HG02840 (cell line): Measurements from ENCODE around the gene BLM.
A peak's percentile ranks its signal among the peaks of the same experiment; 100 is the strongest.
"Not testable (repeated sequence)": the region's sequence is repeated elsewhere in the genome, so short reads cannot be mapped to it uniquely, and the experiment has no call there.

Source experiments
- ATAC-seq: cut with Tn5 transposase; IDR thresholded peaks from one replicate; pipeline ENCODE4 v1.9.1; 2021; ENCODE audit warnings: mild to moderate bottlenecking, moderate library complexity, moderate number of reproducible peaks; ENCODE audit not compliant: unreplicated experiment, low FRiP score

The BLM gene

DNA sequence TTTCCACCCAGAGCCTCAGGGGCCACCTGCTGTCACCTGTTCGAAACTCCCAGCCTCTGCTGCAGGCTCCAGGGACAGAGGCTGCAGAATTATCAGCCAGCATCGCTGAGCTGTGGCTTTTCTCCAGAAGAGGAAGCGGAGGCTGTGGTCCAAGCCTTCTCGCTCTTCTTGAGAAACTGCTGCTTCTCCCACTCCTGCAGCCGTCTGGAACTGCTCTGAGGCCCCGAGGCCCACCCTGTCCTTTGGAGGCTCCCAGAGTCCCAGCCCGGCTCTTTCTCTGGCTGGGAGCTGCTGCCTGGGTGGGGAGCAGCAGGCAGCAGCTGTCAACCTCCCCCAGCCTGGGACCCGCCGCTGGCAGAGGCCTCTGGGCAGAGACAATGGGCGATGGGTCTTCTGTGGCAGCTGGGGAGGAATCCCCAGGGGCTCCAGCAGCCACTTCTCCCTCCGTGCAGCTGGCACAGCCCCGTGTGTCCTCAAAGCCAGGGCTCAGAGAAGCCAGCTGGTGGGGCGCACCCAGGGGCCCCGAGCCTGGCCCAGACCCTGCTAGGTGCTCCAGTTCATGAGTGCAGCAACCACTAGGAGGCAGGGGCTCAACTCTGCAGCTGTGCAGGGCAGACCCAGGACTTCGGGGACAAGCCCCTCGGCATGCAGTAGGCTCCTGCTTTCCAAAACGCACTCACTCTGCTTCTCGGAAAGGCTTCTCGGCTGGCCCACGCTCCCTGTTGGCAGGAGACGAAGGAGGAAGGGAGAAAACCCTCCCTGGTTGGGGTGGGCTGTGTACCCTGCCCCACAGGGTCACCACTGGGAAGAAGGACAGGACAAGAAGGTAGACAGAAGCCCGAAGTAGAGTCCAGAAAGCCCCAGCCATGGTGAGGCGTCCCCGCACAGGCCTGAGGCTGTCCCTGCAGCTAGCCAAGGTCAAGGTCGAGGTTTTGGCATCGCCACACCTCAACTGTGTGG is 101.4 kb downstream of the BLM start:
- no peak for ATAC-seq

DNA sequence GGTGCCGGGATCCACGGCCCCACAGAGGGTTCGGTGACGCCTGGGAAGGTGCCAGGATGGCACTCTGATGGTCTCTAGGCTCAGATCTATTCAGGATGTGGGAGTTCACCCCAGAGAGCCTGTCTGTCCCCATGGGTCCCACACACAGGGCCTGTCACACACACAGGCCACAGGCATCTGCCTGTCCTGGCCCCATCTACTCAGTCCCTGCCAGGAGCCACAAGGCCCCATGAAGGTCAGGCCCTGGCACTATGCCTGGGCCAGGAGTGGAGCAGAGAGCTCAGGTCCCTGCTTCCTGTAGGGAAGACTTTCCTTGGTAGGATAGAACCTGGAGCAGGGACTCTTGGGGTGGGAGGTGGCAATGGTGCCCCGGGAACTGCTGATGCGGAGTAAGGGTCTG is 102.2 kb downstream of the BLM start:
- ATAC-seq, result no peak

DNA sequence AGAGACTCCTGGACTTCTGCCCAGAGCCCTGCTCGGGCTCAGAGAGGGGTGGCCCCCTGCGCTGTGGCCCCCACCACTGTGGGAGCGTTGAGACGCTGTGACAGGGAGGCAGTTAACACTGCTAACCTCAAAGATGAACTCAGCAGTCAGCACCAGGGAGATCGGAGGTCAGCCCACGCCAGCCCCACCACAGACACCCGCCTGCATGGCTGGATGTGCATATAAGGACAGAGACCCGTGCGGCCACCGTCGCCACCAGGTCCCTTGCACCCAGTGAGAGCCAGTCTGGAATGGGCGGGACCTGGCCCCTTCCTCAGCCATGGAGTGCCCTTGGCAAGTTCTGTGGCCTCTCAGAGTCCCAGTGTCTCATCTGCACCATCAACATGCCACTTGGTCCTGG is 102.7 kb downstream of the BLM start:
- ATAC-seq, result no peak

DNA sequence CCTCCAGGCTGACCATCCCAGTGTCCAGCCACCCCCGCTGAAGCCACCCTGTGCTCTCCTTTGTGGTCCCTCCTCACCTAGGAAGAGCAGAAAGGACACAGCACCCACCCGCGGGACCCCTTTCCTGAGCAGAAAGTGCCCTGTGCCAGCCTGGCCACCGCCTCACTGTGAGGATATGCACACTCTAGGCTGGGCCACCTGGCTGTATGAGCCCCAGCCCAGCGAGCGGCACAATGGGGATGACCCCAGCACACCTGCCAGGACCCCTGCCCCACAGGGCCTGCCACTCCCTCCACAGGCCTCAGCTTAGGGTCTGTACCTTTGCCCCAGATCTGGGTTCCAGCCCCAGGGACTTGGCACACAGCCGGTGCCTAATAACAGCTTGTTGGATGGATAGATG is 103.3 kb downstream of the BLM start:
- ATAC-seq, result no peak

DNA sequence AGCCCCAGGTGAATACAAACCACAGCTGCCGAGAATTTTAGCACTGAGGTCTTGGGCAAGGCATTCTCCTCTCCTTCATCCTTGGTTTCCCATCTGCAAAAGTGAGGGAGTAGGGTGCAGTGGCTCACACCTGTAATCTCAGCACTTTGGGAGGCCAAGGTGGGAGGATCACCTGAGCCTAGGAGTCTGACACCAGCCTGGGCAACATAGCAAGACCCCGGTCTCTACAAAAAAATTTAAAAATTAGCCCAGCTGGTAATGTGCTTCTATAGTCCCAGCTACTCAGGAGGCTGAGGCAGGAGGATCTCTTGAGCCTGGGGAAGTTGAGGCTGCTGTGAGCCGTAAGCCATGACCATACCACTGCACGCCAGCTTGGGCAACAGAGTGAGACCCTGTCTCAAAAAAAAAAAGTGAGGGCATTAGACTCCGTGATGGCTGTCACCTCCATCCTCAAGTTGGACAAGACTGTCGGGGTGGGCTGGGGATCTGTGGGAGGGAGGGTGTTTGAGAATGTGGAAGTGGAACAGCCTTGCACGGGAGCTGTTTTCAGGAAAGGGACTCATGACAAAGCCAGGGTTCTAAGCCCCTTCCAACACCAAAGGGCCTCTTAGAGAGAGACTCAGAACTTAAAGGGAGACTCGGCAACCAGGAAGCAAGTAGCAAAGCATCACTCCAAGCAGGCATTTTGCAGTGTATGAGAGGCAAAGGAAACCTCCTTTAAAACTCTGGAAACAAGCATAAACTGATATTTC is 105.2 kb downstream of the BLM start:
- ATAC-seq, result no peak

DNA sequence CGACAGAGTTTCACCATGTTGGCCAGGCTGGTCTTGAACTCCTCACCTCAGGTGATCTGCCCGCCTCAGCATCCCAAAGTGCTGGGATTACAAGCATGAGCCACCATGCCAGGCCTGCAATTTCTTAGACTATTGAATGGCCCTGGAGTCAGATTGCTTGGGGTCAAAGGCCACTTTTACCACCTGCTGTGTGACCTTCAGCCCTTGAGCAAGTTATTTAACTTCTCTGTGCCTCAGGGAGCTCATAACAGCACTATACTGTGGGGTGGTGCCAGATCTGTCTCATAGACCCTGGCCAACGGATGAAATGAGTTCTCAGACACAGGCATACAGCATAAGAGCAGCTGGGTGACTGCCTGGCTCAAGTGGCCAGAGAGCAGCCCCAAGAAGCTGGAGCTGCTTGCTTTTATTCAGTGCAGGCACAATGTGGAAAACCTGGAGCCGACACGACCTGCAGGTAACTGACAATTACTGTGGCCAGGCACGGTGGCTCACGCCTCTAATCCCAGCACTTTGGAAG is 106.4 kb downstream of the BLM start:
- no peak for ATAC-seq

DNA sequence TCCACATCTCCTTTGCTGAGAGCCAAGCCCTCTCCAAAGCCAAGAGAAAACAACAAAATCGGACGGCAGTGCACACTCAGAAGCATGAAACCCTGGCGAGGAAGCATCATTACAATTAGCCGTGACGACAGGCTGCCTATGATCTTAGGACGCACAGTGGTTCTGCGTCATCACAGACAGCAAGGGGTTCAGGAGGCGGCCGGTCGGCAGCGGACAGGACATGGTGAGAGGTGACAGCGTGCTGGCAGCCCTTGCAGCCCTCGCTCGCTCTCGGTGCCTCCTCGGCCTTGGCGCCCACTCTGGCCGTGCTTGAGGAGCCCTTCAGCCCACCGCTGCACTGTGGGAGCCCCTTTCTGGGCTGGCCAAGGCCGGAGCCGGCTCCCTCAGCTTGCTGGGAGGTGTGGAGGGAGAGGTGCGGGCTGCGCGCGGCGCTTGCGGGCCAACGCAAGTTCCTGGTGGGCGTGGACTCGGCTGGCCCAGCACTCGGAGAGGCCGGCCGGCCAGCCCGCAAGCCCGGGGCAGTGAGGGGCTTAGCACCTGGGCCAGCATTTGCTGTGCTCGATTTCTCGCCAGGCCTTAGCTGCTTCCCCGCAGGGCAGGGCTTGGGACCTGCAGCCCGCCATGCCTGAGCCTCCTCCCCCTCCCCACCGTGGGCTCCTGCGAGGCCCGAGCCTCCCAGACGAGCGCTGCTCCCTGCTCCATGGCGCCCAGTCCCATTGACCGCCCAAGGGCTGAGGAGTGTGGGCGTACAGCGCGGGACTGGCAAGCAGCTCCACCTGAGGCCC is 108.2 kb downstream of the BLM start:
- not testable (repeated sequence) for ATAC-seq

DNA sequence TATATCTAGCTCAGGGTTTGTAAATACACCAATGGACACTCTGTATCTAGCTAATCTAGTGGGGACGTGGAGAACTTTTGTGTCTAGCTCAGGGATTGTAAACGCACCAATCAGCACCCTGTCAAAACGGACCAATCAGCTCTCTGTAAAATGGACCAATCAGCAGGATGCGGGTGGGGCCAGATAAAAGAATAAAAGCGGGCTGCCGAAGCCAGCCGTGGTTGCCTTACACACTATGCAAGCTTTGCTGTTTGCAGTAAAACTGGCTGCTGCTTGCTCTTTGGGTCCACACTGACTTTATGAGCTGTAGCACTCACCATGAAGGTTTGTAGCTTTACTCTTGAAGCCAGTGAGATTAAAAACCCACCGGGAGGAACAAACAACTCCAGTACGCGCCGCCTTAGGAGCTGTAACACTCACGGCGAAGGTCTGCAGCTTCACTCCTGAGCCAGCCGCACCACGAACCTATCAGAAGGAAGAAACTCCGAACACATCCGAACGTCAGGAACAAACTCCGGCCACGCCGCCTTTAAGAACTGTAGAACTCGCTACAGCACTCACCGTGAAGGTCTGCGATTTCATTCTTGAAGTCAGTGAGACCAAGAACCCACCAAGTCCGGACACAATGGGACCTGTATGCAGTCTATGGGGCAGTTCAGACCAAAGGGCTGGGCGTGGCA is 109.2 kb downstream of the BLM start:
- ATAC-seq, result not testable (repeated sequence)

DNA sequence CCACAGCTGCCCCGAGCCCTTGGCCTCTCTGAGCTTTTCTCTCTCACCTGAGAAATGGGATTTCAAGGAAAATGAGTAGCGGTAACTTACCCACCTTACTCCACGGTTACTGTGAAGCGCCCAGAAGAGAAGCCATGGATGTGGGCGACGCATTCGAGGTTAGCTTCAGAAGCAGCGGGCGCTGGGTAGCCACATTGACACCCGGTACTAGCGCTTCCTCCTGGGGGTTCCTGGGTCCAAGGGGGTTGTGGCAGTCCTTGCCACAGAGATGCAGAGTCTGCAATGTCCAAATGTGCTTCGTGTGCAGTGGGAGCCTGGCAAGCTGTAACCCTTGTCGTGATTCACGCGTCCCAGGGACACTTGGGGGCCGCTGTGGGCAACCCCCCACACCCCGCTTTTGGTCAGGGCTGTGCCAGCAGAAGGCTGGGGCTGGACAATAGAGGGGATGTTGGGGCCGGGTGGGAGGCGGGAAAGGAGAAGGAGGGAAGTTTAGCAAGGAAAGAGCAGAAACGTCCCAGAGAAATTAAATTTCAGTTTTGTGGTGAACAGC is 109.8 kb downstream of the BLM start:
- no peak for ATAC-seq

DNA sequence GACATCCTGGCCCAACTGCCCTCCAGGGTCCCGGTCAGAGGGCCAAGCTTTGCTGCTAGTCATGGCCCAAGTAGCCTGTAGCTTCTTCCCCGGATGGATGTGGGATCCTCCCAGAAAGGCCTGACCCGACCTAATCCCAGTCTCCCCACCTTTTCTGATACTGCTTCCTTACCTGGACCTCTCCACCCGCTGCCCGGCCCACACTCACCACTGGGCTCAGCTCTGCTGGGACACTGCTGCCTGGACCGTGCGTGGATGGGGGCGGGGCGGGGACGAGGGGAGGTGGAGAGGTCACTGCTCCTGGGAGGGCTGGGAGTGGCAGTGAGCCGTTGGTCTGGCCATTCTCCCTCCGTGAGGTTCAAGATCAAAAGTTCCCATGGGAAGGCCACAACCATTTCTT is 111.0 kb downstream of the BLM start:
- ATAC-seq, result no peak

DNA sequence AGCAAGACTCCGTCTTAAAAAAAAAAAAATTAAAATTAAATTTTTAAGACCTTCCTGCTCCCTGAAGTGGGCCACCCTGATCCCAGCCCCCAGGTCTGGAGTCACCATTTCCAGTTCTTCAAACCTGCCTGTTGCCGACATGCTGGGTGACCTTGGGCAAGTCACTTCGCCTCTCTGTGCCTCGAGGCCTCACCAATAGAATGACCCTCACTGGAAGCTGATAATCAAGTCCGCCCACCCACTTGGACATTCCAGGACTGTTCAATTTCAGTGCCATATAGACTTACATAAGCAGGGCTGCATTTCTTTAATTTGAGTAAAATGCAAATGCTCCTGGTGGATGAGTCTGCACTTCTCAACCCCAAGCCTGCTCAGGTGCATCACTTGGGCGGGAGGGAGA is 112.0 kb downstream of the BLM start:
- ATAC-seq, result no peak

DNA sequence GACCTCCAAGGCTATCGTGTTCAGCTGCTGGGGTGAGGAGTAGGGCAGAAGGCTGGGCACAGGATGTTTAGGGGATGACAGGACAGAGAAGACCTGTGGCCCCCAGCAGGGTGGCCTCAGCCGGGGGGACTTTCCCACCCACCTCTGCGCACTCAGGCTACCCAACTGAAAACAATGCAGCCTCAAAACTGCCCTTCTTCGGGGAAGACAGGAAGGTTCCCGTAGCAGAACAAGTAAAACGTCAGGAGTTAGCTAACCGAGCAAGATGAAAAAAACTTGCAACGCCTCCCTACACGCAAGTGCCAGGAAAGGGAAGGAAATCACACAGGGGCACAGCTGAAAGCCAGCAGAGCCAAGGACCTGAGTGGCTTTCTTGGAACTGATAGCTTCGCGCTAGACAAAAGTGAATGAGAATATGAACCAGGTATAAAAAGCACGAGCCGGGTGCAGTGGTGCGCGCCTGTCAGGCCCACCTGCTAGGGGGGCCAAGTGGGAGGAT is 112.8 kb downstream of the BLM start:
- no peak for ATAC-seq

DNA sequence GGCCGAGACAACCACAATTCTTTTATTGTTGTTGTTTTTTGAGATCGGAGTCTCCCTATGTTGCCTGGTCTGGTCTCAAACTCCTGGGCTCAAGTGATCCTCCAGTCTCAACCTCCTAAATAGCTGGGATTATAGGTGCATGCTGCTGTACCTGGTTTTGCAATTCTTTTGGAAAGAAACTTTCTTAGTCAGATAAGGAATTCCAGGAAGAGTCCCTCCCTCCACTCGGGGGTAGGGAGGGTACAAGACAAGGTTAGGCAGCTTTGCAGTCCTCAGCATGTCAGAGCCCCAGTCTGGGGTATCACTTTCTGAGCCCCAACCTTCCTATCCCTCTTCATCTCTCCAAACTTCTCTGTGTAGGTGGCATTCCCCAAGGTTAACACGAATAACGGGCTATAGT is 117.5 kb downstream of the BLM start:
- no peak for ATAC-seq

DNA sequence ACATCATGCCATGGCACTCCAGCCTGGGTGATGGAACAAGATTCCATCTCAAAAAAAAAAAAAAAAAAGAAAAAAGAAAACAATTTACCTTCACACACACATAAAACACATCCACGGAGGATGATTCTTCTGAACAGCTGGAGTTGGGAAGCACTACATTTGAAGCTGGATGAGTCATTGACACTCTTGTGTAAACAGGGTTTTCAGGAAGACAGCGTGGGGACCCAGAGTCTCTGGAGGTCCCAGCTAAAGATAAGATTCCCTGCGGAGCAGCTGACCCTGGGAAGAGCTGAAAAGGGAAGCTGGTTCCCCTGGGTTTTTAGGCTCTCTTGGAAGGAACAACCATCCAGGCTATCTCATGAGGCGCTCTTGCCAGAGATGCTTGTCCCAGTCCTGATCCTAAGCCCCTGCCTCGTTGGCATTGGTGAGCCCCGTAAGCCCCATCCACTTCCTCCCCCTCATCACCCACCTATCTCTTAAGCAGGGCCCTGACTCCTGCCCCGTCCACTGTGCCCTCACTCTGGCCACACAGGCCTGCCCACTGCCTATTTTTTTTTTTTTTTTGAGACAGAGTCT is 119.2 kb downstream of the BLM start:
- no peak for ATAC-seq

DNA sequence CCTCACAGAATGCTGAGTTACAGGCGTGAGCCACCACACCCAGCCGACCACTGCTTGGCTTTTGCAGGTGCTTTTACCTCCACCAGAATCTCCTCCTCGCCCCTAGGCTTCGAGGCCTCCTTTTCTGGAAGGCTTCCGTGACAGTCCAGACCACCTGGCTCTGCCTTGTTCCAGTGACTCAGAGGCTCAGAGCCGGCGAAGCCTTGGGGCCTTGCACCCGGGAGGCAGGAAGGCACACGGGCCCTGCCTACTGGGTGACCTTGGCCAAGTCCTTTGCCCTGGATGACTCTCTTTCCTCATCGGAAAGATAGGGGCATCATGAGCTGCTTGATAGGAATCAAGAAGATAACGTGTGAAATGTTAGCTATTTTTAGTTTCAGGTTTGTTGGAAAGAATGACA is 119.9 kb downstream of the BLM start:
- ATAC-seq, result no peak

DNA sequence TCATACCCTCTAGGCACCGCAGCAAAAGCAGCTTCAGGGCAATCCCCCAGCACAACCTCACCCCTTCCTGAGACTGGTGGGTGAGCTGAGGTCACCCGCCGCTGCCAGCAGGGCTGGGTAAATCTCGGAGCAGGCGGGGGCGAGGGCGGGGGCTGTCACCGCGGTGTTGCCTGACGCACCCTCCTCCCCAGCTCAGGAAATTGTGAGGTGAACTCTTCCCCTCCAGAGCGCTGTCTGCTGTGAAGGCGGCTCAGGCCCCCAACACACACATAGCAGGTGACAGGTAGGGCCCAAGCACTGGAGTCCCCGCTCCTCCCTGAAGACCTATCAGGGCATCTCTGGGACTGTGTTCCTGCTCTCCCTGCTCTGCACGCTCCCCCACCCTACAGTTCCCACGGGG is 121.0 kb downstream of the BLM start:
- no peak for ATAC-seq

DNA sequence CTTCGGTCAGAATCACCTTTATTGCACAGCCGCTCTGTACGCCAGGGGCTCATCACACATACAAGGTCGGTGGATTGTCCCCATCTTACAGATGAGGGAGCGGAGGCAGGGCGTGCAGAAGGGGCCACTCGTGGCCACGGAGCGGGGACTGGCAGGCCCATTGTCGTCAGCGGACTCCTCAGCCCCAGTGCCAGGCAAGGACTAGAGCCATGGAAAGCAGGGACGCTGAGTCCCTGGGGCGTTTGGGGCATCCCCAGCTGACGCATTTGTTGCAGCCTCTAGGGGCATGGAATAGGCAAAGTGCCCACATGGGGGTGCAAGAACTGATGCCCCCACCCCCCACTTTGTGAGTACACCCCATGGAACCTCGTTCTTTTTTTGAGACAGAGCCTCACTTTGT is 121.4 kb downstream of the BLM start:
- no peak for ATAC-seq

DNA sequence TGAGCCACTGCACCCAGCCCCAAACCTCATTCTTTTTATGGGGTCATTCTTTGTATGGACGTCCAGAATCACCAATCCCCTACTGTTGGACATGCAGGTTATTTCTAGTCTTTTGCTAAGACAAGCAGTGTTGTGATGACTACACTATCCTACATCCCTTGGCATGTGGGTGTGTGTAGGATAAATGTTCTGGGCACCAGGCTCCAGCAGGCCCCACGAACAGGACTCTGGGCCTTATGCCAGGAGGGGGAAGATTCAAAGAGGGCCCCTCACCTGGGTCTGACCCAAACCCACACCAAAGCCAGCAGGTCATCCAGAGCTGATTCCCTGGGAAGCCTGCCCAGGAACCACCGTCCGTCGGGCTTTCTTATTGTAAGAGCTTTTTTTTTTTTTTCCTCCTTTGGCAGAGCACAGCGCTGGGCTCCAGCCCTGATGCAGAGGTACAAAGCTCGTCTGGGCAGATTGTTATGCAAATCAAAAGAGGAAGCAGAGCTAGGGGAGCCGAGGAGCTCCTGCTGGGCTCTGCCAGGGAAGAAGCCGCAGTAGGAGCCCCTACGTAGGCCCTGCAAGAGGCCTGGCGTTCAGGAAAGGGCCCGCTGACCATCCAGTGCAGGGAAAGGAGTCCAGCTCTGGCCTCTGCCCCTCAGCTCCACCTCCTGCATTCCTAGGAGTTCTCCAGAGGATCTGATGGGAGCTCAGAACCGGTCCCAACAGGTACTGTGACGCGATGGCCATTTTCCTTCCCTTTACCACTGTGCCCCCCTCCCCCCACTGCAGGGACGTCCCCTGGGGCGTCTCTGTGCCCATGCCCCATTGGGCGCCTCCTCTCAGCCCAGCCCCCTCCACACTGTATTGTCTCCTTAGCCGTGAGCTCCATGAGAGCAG is 122.3 kb downstream of the BLM start:
- ATAC-seq, result peak; percentile 67
